Left ventricle myocardium superior (tissue), 1 donor: ENCODE data around the gene ZSCAN22. TPM values are rescaled to one million over a fixed set of nuclear protein-coding genes. Genes with fewer than 3 reads are reported as not detected.
A peak's percentile ranks its signal among the peaks of the same experiment; 100 is the strongest.
"Not testable (repeated sequence)": the region's sequence is repeated elsewhere in the genome, so short reads cannot be mapped to it uniquely, and the experiment has no call there.

ENCODE experiments used
- ATAC-seq: fragments of 200-7000 bp; cut with Tn5 transposase; one replicate; pipeline ENCODE4 v1.9.1; 2020; ENCODE audit warnings: mild to moderate bottlenecking, moderate library complexity
- DNase-seq: peaks from one replicate; pipeline ENCODE4 v3.0.0-alpha.2; 2020
- intact Hi-C: fragments of 100-400 bp; cut with micrococcal nuclease; formaldehyde crosslinking; loops from one replicate; pipeline ENCODE4 v1.11.0; 2022
- total RNA-seq: library from RNA; stranded (reverse); fragmentation: NEBNext Ultra II Directional; extraction: Animal tissue kit (Norgen Biotek cat#: 25700); gene quantifications from one replicate; pipeline ENCODE4 v1.2.1, GENCODE V29; 2021
- donor health status: DM: no; HTN: yes; CAD: no; lungs with severe emphysema.

ZSCAN22 gene
- total RNA-seq, 1 donor from 2014 or later, result 1.5 TPM

- DNase-seq (no peak), ATAC-seq (no peak)
- intact Hi-C loops, result no loop called here
Observed at GRCh38 chr19:58364146-58364545, 37.4 kb downstream of the ZSCAN22 start.

- intact Hi-C loops, result no loop called here
- DNase-seq, result peak; percentile 16
- ATAC-seq, result no peak
Observed at GRCh38 chr19:58366585-58367430, 40.0 kb downstream of the ZSCAN22 start.

- DNase-seq (peak; percentile 23), ATAC-seq (no peak)
- intact Hi-C loops, result no loop called here
Observed at GRCh38 chr19:58367698-58368454, 41.1 kb downstream of the ZSCAN22 start.

- intact Hi-C loops, result no loop called here
- DNase-seq (peak; percentile 28), ATAC-seq (no peak)
Observed at GRCh38 chr19:58368561-58369360, 42.0 kb downstream of the ZSCAN22 start.

- intact Hi-C loops, result no loop called here
- peak; percentile 67 for DNase-seq
- peak; percentile 93 for ATAC-seq
Observed at GRCh38 chr19:58372311-58373133, 45.7 kb downstream of the ZSCAN22 start.

GRCh38 chr19:58374200-58374599, 47.4 kb downstream of the ZSCAN22 start:
- no peak for ATAC-seq
- no peak for DNase-seq
- intact Hi-C loops, result no loop called here

- ATAC-seq, intact Hi-C loops, DNase-seq: not testable (repeated sequence)
Observed at GRCh38 chr19:58376724-58377123, 49.9 kb downstream of the ZSCAN22 start.

- intact Hi-C loops, result no loop called here
- ATAC-seq (no peak), DNase-seq (peak; percentile 26)
Observed at GRCh38 chr19:58379246-58379645, 52.5 kb downstream of the ZSCAN22 start.

- ATAC-seq, result no peak
- peak; percentile 11 for DNase-seq
- intact Hi-C loops, result no loop called here
Observed at GRCh38 chr19:58380037-58380661, 53.4 kb downstream of the ZSCAN22 start.

- ATAC-seq, result peak; percentile 95
- intact Hi-C loops, result no loop called here
- peak; percentile 99 for DNase-seq
Observed at GRCh38 chr19:58380662-58381459, 54.1 kb downstream of the ZSCAN22 start, which contains the start of gene ZNF837. Gene ZNF837, minus strand, starts transcription at chr19:58381030. Its CDS starts 11,698 bp downstream, at chr19:58369332.

GRCh38 chr19:58381460-58382212, 54.8 kb downstream of the ZSCAN22 start:
- no peak for ATAC-seq
- intact Hi-C loops, result no loop called here
- DNase-seq, result peak; percentile 49

- intact Hi-C loops, result no loop called here
- ATAC-seq (no peak), DNase-seq (peak; percentile 21)
Observed at GRCh38 chr19:58382997-58383603, 56.3 kb downstream of the ZSCAN22 start.

GRCh38 chr19:58385313-58385890, 58.6 kb downstream of the ZSCAN22 start:
- ATAC-seq (no peak), DNase-seq (peak; percentile 28)
- intact Hi-C loops, result no loop called here

GRCh38 chr19:58385891-58386575, 59.2 kb downstream of the ZSCAN22 start:
- DNase-seq (peak; percentile 49), ATAC-seq (peak; percentile 17)
- intact Hi-C loops, result no loop called here

- DNase-seq (peak; percentile 96), ATAC-seq (peak; percentile 95)
- intact Hi-C loops, result no loop called here
Observed at GRCh38 chr19:58386576-58387337, 60.0 kb downstream of the ZSCAN22 start, which contains the start of gene RPS5. Gene RPS5, plus strand, starts transcription at chr19:58387269. Its CDS starts 869 bp downstream, at chr19:58388138.
